Measurements from ENCODE around the gene TICAM1. TPM values are rescaled to one million over a fixed set of nuclear protein-coding genes. Genes with fewer than 3 reads are reported as not detected.
A peak's percentile ranks its signal among the peaks of the same experiment; 100 is the strongest.

The TICAM1 gene
- total and polyA plus RNA-seq, 2 of the 13 experiments (the other 11 are each of a cell fraction or from before 2014, with no cell fraction given) = 0.33 to 0.95 TPM

DNA sequence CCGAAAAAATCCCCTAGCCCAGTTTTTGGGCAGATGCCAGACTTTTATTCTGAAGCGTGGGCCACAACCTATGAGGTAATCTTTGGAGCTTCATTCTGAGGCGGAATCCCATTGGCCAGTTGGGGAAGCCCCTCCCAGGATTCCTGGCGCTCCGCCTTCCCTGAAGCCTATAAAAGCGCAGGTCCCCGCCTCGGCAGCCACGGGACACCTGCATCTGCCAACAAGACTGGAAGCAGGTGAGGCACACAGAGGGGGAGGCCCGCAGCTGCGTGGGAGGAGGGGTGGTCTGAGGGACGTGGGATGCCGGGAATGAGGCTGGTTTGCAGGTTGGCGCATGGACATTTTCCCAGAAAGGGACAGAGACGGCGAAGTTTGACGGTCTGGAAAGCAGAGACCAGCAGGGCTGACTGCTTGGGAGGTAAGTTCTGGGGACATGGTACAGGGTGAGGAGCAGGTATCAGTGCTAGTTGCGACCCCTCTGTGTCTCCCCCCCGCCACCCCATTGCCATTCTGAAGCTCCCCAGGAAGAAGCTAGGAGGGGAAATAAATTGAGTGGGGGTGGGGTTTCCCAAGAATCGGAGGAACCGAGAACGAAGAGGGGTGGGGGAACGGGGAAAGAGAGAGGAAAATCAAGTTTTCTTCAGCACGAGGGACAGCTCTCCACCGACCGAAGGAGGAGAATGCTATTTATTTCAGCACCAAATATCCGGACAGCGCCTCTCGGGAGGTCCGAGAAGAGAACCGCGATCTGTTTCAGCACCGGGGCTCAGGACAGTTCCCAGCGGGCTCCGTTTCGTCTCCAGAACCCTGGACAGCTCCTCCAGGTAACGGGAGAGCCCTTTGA lies 62.4 kb downstream of the TICAM1 start (continued):
- TF ChIP-seq, protein P1, sequence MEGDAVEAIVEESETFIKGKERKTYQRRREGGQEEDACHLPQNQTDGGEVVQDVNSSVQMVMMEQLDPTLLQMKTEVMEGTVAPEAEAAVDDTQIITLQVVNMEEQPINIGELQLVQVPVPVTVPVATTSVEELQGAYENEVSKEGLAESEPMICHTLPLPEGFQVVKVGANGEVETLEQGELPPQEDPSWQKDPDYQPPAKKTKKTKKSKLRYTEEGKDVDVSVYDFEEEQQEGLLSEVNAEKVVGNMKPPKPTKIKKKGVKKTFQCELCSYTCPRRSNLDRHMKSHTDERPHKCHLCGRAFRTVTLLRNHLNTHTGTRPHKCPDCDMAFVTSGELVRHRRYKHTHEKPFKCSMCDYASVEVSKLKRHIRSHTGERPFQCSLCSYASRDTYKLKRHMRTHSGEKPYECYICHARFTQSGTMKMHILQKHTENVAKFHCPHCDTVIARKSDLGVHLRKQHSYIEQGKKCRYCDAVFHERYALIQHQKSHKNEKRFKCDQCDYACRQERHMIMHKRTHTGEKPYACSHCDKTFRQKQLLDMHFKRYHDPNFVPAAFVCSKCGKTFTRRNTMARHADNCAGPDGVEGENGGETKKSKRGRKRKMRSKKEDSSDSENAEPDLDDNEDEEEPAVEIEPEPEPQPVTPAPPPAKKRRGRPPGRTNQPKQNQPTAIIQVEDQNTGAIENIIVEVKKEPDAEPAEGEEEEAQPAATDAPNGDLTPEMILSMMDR (CRISPR knock-in tag; IDR thresholded peaks at IDR 0.05) = peak; percentile 26
- no peak for TF ChIP-seq SRSF1 (optimal IDR thresholded peaks at IDR 0.05; ENCODE audit: low read depth, low read length)
- no peak for TF ChIP-seq TBL1XR1 (IDR thresholded peaks at IDR 0.05; ENCODE audit: borderline replicate concordance, low read length, partially characterized antibody)
- no peak for TF ChIP-seq HDAC6 (IDR thresholded peaks at IDR 0.05; ENCODE audit: low read depth, low read length)
- peak; percentile 100 for TF ChIP-seq ZNF44 (CRISPR knock-in tag; IDR thresholded peaks at IDR 0.05)
- peak; percentile 100 for TF ChIP-seq EEA1 (CRISPR knock-in tag; IDR thresholded peaks at IDR 0.05; ENCODE audit: borderline replicate concordance)
- TF ChIP-seq, protein P2, sequence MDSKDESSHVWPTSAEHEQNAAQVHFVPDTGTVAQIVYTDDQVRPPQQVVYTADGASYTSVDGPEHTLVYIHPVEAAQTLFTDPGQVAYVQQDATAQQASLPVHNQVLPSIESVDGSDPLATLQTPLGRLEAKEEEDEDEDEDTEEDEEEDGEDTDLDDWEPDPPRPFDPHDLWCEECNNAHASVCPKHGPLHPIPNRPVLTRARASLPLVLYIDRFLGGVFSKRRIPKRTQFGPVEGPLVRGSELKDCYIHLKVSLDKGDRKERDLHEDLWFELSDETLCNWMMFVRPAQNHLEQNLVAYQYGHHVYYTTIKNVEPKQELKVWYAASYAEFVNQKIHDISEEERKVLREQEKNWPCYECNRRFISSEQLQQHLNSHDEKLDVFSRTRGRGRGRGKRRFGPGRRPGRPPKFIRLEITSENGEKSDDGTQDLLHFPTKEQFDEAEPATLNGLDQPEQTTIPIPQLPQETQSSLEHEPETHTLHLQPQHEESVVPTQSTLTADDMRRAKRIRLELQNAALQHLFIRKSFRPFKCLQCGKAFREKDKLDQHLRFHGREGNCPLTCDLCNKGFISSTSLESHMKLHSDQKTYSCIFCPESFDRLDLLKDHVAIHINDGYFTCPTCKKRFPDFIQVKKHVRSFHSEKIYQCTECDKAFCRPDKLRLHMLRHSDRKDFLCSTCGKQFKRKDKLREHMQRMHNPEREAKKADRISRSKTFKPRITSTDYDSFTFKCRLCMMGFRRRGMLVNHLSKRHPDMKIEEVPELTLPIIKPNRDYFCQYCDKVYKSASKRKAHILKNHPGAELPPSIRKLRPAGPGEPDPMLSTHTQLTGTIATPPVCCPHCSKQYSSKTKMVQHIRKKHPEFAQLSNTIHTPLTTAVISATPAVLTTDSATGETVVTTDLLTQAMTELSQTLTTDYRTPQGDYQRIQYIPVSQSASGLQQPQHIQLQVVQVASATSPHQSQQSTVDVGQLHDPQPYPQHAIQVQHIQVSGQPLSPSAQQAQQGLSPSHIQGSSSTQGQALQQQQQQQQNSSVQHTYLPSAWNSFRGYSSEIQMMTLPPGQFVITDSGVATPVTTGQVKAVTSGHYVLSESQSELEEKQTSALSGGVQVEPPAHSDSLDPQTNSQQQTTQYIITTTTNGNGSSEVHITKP (CRISPR knock-in tag; IDR thresholded peaks at IDR 0.05; ENCODE audit: low read depth) = peak; percentile 97
- TF ChIP-seq, protein P3, sequence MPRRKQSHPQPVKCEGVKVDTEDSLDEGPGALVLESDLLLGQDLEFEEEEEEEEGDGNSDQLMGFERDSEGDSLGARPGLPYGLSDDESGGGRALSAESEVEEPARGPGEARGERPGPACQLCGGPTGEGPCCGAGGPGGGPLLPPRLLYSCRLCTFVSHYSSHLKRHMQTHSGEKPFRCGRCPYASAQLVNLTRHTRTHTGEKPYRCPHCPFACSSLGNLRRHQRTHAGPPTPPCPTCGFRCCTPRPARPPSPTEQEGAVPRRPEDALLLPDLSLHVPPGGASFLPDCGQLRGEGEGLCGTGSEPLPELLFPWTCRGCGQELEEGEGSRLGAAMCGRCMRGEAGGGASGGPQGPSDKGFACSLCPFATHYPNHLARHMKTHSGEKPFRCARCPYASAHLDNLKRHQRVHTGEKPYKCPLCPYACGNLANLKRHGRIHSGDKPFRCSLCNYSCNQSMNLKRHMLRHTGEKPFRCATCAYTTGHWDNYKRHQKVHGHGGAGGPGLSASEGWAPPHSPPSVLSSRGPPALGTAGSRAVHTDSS (CRISPR knock-in tag; conservative IDR thresholded peaks at IDR 0.05) = no peak
- peak; percentile 62 for TF ChIP-seq STAG1 (CRISPR knock-in tag; IDR thresholded peaks at IDR 0.05)
- TF ChIP-seq RFXAP (CRISPR knock-in tag; IDR thresholded peaks at IDR 0.05; ENCODE audit: borderline replicate concordance) = peak; percentile 99
- TF ChIP-seq GATAD1 (CRISPR knock-in tag; IDR thresholded peaks at IDR 0.05) = peak; percentile 93
- no peak for TF ChIP-seq POLR2AphosphoS2 (IDR thresholded peaks at IDR 0.05; ENCODE audit: low read depth, low read length)
- peak; percentile 99 for TF ChIP-seq KMT2A (CRISPR knock-in tag; IDR thresholded peaks at IDR 0.05)
- TF ChIP-seq SMC3 (IDR thresholded peaks at IDR 0.05; ENCODE audit: low read length) = peak; percentile 40; the same call in 1 of the 2 replicates
- TF ChIP-seq, protein P4, sequence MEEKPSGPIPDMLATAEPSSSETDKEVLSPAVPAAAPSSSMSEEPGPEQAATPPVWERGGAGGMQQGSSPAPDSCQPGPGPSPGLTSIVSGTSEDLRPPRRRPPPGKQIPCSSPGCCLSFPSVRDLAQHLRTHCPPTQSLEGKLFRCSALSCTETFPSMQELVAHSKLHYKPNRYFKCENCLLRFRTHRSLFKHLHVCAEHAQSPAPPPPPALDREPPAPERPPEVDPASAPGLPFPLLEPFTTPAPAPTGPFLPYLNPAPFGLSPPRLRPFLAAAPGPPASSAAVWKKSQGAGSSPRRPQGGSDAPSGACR (CRISPR knock-in tag; IDR thresholded peaks at IDR 0.05) = peak; percentile 100
- peak; percentile 100 for TF ChIP-seq ZNF20 (CRISPR knock-in tag; IDR thresholded peaks at IDR 0.05)
- TF ChIP-seq MED8 (CRISPR knock-in tag; IDR thresholded peaks at IDR 0.05; ENCODE audit: insufficient replicate concordance) = peak; percentile 97
- TF ChIP-seq, protein P5, sequence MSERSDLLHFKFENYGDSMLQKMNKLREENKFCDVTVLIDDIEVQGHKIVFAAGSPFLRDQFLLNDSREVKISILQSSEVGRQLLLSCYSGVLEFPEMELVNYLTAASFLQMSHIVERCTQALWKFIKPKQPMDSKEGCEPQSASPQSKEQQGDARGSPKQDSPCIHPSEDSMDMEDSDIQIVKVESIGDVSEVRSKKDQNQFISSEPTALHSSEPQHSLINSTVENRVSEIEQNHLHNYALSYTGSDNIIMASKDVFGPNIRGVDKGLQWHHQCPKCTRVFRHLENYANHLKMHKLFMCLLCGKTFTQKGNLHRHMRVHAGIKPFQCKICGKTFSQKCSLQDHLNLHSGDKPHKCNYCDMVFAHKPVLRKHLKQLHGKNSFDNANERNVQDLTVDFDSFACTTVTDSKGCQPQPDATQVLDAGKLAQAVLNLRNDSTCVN (CRISPR knock-in tag; IDR thresholded peaks at IDR 0.05; ENCODE audit: borderline replicate concordance) = peak; percentile 100
- TF ChIP-seq U2AF2 (IDR thresholded peaks at IDR 0.05; ENCODE audit: low read depth, low read length) = 0 out of 2 replicates have a peak, but pooled peaks have one; percentile 57
- peak; percentile 100 for TF ChIP-seq ZC3H4 (CRISPR knock-in tag; IDR thresholded peaks at IDR 0.05; ENCODE audit: borderline replicate concordance)

Data from HepG2 (cell line).